ENCODE measurements around the gene LAIR2.

- TF ChIP-seq CTCF (IDR thresholded peaks at IDR 0.05; ENCODE audit: poor library complexity) (no peak), EZH2phosphoT487 (IDR thresholded peaks at IDR 0.05; ENCODE audit: low read depth, severe bottlenecking, unreplicated experiment) (no peak)
Measured at GRCh38 chr19:54548806-54549205, 46.2 kb downstream of the LAIR2 start.

Data from hepatocyte (in vitro differentiated cells).